ENCODE data around the gene SPR. TPM values are rescaled to one million over a fixed set of nuclear protein-coding genes. Genes with fewer than 3 reads are reported as not detected.

The SPR gene
- total and polyA plus RNA-seq, 2 donors (not counting 3 experiments of a cell fraction or from before 2014, with no cell fraction given): 22.0 to 27.6 TPM

GRCh38 chr2:72888438-72889202, 1.4 kb downstream of the SPR start:
- intact Hi-C loops (cut with micrococcal nuclease): no loop called here

More at GRCh38 chr2:72888438-72889202, 1.4 kb downstream of the SPR start:
- no peak overlapping the region for H3K9ac ChIP-seq (replicated peaks; ENCODE audit: extremely low read depth, insufficient read depth, low read length)
- dilution Hi-C loops (cut with MboI; ENCODE audit: extremely low pct_ligation_motif_present, low sequenced_read_pairs): no loop called here
- DNase-seq (ENCODE audit: low read depth, low spot score): no peak
- peaks cover 0 to 9% of the 10 kb centered on the region in 2 experiments for H3K36me3 ChIP-seq (ENCODE audit: control insufficient read depth in 2 of 2, extremely low read depth in 1 of 2, insufficient read depth in 2 of 2, low read length in 2 of 2)
- CTCF ChIA-PET: interaction anchor here (0.8 to 10.7 kb wide), 24 partner anchors 10 to 1358 kb away, joined by 3 to 261 read pairs (median 5); no protein-coding TSS in a partner anchor
- no peaks in the 10 kb centered on the region for H4K20me1 ChIP-seq (replicated peaks; ENCODE audit: control insufficient read depth, extremely low read depth, insufficient read depth, low read length)
- no peak overlapping the region for H3K27ac ChIP-seq (ENCODE audit: insufficient read depth, low read depth, low read length)
- H3K4me3 ChIP-seq (replicated peaks in 1 of 3; ENCODE audit: insufficient read depth in 1 of 3, low read depth in 1 of 3, low read length in 3 of 3): no peak overlapping the region
- peaks cover 13% of the 10 kb centered on the region for H3K4me1 ChIP-seq (ENCODE audit: control insufficient read depth, extremely low read depth, insufficient read depth, low read length)
- H3K9me3 ChIP-seq (replicated peaks; ENCODE audit: control insufficient read depth, insufficient read depth, low read length): no peaks in the 10 kb centered on the region
- BruUV-seq (replicated peaks): no TSS peak
- peak; percentile 35 for FAIRE-seq
- no peak for TF ChIP-seq POLR2AphosphoS5 (IDR thresholded peaks at IDR 0.05; ENCODE audit: insufficient read depth, low read depth, low read length)
- no peak for TF ChIP-seq JUN (IDR thresholded peaks at IDR 0.05; ENCODE audit: borderline replicate concordance, insufficient read depth, insufficient read length, low read depth)
- TF ChIP-seq MYC (IDR thresholded peaks at IDR 0.05; ENCODE audit: low read depth, low read length): no peak
- no peak for TF ChIP-seq POLR2A (IDR thresholded peaks at IDR 0.05; ENCODE audit: low read depth, low read length)
- TF ChIP-seq CTCF (IDR thresholded peaks at IDR 0.05; ENCODE audit: extremely low read depth in 1 of 2, insufficient read depth in 1 of 2, low read depth in 1 of 2, low read length in 2 of 2): no peak
- TF ChIP-seq FOS (IDR thresholded peaks at IDR 0.05; ENCODE audit: borderline replicate concordance, insufficient read depth, low read length): no peak
- TF ChIP-seq GATA2 (IDR thresholded peaks at IDR 0.05; ENCODE audit: insufficient read depth, insufficient read length, low read depth, low read length): no peak
- no peak for TF ChIP-seq MAX (IDR thresholded peaks at IDR 0.05; ENCODE audit: insufficient read depth, insufficient read length)
- TF ChIP-seq EZH2 (IDR thresholded peaks at IDR 0.05; ENCODE audit: borderline replicate concordance, low read depth, low read length, severe bottlenecking): no peak
- POLR2A ChIA-PET: interaction anchor here (0.5 kb wide), 1 partner anchor 8 kb away, joined by 4 read pairs; no protein-coding TSS in a partner anchor
- peak overlapping the region; percentile 91 for H3K4me2 ChIP-seq (ENCODE audit: insufficient read depth, low read length)
- no peaks in the 10 kb centered on the region for H3K27me3 ChIP-seq (ENCODE audit: control insufficient read depth in 2 of 2, insufficient read depth in 2 of 2, low read length in 2 of 2)
- no peaks in the 10 kb centered on the region for H3K9me1 ChIP-seq (replicated peaks; ENCODE audit: control insufficient read depth, extremely low read depth, insufficient read depth, low read length)
- H2AFZ ChIP-seq (ENCODE audit: low read depth, low read length): no peak overlapping the region
- no peaks in the 10 kb centered on the region for H3K79me2 ChIP-seq (ENCODE audit: control insufficient read depth, insufficient read depth, low read length)
